GM18868 (cell line): ENCODE results near the gene SRSF9.
A peak's percentile ranks its signal among the peaks of the same experiment; 100 is the strongest.

ENCODE experiments used
- ATAC-seq: cut with Tn5 transposase; IDR thresholded peaks from one replicate; pipeline ENCODE4 v1.9.1; 2021; ENCODE audit warnings: mild to moderate bottlenecking, moderate library complexity; ENCODE audit not compliant: unreplicated experiment

SRSF9 gene

GRCh38 chr12:120483621-120484020, 14.1 kb upstream of the SRSF9 start:
- no peak for ATAC-seq

GRCh38 chr12:120481022-120481767, 11.6 kb upstream of the SRSF9 start:
- no peak for ATAC-seq

GRCh38 chr12:120480211-120480610, 10.7 kb upstream of the SRSF9 start:
- no peak for ATAC-seq

GRCh38 chr12:120479458-120479857, 9.9 kb upstream of the SRSF9 start:
- ATAC-seq = no peak

- no peak for ATAC-seq
Measured at GRCh38 chr12:120475643-120476042, 6.1 kb upstream of the SRSF9 start.

- ATAC-seq = no peak
Measured at GRCh38 chr12:120474616-120474960, 5.0 kb upstream of the SRSF9 start.

- no peak for ATAC-seq
Measured at GRCh38 chr12:120473807-120474615, 4.5 kb upstream of the SRSF9 start.

GRCh38 chr12:120472521-120472920, 3.0 kb upstream of the SRSF9 start:
- no peak for ATAC-seq

- no peak for ATAC-seq
Measured at GRCh38 chr12:120470150-120470784, 719 bp upstream of the SRSF9 start.

- peak; percentile 24 for ATAC-seq
Measured at GRCh38 chr12:120468821-120469449, 613 bp downstream of the SRSF9 start.

- no peak for ATAC-seq
Measured at GRCh38 chr12:120468325-120468820, 1.2 kb downstream of the SRSF9 start.

GRCh38 chr12:120467439-120467838, 2.1 kb downstream of the SRSF9 start:
- ATAC-seq = no peak

GRCh38 chr12:120466560-120467315, 2.8 kb downstream of the SRSF9 start:
- ATAC-seq = no peak

- no peak for ATAC-seq
Measured at GRCh38 chr12:120465756-120466155, 3.8 kb downstream of the SRSF9 start.

- no peak for ATAC-seq
Measured at GRCh38 chr12:120463712-120464111, 5.8 kb downstream of the SRSF9 start.

GRCh38 chr12:120462099-120462640, 7.4 kb downstream of the SRSF9 start:
- no peak for ATAC-seq

- ATAC-seq = no peak
Measured at GRCh38 chr12:120460157-120460556, 9.4 kb downstream of the SRSF9 start.

GRCh38 chr12:120457133-120457532, 12.4 kb downstream of the SRSF9 start:
- ATAC-seq = no peak

GRCh38 chr12:120455302-120455701, 14.2 kb downstream of the SRSF9 start:
- ATAC-seq = no peak

GRCh38 chr12:120453977-120454376, 15.6 kb downstream of the SRSF9 start:
- ATAC-seq = no peak
